ENCODE measurements around the gene SLC39A1. TPM values are rescaled to one million over a fixed set of nuclear protein-coding genes. Genes with fewer than 3 reads are reported as not detected.

Gene SLC39A1
- total RNA-seq, 1 experiment from 2014 or later = 204 TPM

DNA sequence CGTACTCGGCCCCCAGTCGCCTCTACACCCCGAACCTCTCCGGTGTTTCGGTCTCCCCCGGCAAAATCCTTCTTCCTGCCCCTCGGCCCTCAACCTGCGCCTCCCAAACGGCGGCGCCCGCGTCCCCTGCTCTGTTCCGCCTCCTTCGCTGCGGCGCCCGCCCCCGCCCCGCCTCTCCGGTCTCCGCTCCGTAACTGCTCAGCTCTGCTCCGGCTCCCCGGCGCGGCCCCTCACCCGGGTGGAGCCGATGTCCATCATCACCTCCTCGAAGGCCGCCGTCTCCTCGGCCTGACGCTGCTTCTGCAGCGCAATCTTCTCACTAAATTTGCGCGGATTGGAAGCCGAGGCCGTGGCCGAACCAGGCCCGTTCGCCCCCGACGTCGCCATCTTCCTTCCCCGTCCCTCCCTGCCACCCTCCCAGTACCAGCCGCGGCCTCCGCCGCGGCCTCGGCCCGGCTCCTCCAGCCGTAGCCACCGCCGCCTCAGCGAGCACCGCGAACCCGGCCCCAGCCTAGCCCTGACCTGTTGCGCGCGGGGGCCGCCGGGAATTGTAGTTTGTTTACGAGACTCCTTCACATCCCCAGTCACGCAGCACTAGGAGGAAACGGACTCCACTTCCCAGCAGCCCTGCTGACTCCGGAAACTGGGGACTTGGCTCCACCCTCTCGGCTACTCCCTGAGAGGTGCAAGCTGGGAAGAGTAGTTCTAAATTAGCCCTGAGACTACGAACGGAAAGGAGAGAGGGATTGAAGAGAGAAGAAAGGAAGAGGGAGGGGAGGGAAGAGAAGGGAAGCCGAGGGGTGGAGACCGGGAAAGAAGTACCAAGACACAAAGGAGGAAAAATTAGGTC lies 5.0 kb downstream of the SLC39A1 start, which contains the start of gene CRTC2 (continued):
- TF ChIP-seq CTCF (IDR thresholded peaks at IDR 0.05) = no peak
- TF ChIP-seq ELF4 (CRISPR knock-in tag; IDR thresholded peaks at IDR 0.05; ENCODE audit: low read depth) = no peak
- peak; percentile 63; the same call in 1 of the 2 replicates for TF ChIP-seq RELA (CRISPR knock-in tag; IDR thresholded peaks at IDR 0.05; ENCODE audit: borderline replicate concordance)
- TF ChIP-seq TEAD1 (CRISPR knock-in tag; IDR thresholded peaks at IDR 0.05) = no peak; the same call in 1 of the 2 replicates
- TF ChIP-seq E2F4 (CRISPR knock-in tag; IDR thresholded peaks at IDR 0.05; ENCODE audit: borderline replicate concordance, low read depth) = no peak
- TF ChIP-seq, protein P1, sequence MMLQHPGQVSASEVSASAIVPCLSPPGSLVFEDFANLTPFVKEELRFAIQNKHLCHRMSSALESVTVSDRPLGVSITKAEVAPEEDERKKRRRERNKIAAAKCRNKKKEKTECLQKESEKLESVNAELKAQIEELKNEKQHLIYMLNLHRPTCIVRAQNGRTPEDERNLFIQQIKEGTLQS (CRISPR knock-in tag; conservative IDR thresholded peaks at IDR 0.05) = no peak
- no peak for TF ChIP-seq RORB (CRISPR knock-in tag; IDR thresholded peaks at IDR 0.05)
- TF ChIP-seq ZNF423 (CRISPR knock-in tag; IDR thresholded peaks at IDR 0.05) = no peak
- TF ChIP-seq NR2C2 (CRISPR knock-in tag; IDR thresholded peaks at IDR 0.05) = no peak
- no peak for TF ChIP-seq CREB1 (CRISPR knock-in tag; IDR thresholded peaks at IDR 0.05)
- peak; percentile 91 for TF ChIP-seq ZNF416 (CRISPR knock-in tag; IDR thresholded peaks at IDR 0.05)
- TF ChIP-seq TCF7 (CRISPR knock-in tag; IDR thresholded peaks at IDR 0.05; ENCODE audit: low read depth) = no peak
- TF ChIP-seq ZNF281 (CRISPR knock-in tag; IDR thresholded peaks at IDR 0.05) = no peak
- TF ChIP-seq FOXJ3 (CRISPR knock-in tag; IDR thresholded peaks at IDR 0.05; ENCODE audit: borderline replicate concordance) = no peak
- TF ChIP-seq NFE2L1 (CRISPR knock-in tag; IDR thresholded peaks at IDR 0.05) = no peak
- peak; percentile 97 for TF ChIP-seq FOXK1 (CRISPR knock-in tag; IDR thresholded peaks at IDR 0.05)
- TF ChIP-seq, protein P2, sequence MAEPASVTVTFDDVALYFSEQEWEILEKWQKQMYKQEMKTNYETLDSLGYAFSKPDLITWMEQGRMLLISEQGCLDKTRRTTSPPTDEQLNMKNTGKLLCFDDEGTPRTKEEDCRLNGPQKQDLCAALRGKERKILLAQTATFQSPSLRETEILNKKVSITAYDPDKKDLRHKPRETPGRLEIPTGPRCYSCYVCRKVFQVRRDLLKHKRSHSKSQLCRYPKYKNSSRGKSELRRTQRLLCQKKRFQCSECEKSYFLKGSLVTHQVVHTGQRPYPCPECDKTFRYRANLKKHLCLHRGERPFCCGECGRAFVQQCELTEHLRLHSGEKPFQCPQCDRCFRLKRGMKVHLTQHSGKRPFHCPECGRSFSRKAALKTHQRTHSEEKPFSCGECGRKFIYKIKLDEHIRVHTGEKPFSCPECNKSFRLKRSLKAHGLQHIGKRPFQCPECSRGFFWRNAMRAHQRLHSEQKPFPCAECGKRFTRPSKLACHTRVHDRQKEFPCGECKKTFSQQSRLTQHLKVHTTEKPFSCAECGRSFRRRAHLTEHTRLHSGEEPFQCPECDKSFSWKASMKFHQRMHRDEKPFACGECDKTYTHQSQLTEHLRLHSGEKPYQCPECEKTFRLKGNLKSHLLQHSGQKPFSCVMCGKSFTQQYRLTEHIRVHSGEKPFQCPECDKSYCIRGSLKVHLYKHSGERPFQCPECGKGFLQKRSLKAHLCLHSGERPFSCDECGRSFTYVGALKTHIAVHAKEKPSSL (CRISPR knock-in tag; conservative IDR thresholded peaks at IDR 0.05) = peak; percentile 26; the same call in 1 of the 2 replicates
- TF ChIP-seq HMGA2 (CRISPR knock-in tag; IDR thresholded peaks at IDR 0.05) = no peak
- TF ChIP-seq FOXP4 (CRISPR knock-in tag; IDR thresholded peaks at IDR 0.05) = no peak
- TF ChIP-seq, protein P3, sequence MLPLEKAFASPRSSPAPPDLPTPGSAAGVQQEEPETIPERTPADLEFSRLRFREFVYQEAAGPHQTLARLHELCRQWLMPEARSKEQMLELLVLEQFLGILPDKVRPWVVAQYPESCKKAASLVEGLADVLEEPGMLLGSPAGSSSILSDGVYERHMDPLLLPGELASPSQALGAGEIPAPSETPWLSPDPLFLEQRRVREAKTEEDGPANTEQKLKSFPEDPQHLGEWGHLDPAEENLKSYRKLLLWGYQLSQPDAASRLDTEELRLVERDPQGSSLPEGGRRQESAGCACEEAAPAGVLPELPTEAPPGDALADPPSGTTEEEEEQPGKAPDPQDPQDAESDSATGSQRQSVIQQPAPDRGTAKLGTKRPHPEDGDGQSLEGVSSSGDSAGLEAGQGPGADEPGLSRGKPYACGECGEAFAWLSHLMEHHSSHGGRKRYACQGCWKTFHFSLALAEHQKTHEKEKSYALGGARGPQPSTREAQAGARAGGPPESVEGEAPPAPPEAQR (CRISPR knock-in tag; IDR thresholded peaks at IDR 0.05) = no peak
- no peak for TF ChIP-seq ATF6 (CRISPR knock-in tag; IDR thresholded peaks at IDR 0.05)
- no peak for TF ChIP-seq ATF2 (CRISPR knock-in tag; IDR thresholded peaks at IDR 0.05; ENCODE audit: borderline replicate concordance, low read depth)
- no peak for TF ChIP-seq NFYB (CRISPR knock-in tag; conservative IDR thresholded peaks at IDR 0.05; ENCODE audit: low read depth)
